Prostate gland (tissue), 2 donors: ENCODE measurements around the gene ADAMTS19.
A peak's percentile ranks its signal among the peaks of the same experiment; 100 is the strongest.

Experiments
- POLR2A ChIP-seq: fragments of 450-650 bp; IDR thresholded peaks from one replicate; pipeline ENCODE4 v1.6.1; 2016; ENCODE audit warnings: antibody characterized with exemption, mild to moderate bottlenecking
- POLR2AphosphoS5 ChIP-seq: sonication (generic); formaldehyde crosslinking; IDR thresholded peaks from one replicate; pipeline ENCODE4 v1.6.1; 2017; ENCODE audit warnings: antibody characterized with exemption
- TF ChIP-seq, protein P1 (sequence below), 4 experiments: fragments of 200-600 bp in 2 of 4; fragments of 450-650 bp in 2 of 4; sonication (generic) in 2 of 4; IDR thresholded peaks; 1 replicate in 3 of 4; 2 replicates in 1 of 4; pipeline ENCODE4 v1.5.1; 2016 to 2019; ENCODE audit warnings: antibody characterized with exemption in 4 of 4, mild to moderate bottlenecking in 2 of 4, moderate library complexity in 2 of 4

DNA sequence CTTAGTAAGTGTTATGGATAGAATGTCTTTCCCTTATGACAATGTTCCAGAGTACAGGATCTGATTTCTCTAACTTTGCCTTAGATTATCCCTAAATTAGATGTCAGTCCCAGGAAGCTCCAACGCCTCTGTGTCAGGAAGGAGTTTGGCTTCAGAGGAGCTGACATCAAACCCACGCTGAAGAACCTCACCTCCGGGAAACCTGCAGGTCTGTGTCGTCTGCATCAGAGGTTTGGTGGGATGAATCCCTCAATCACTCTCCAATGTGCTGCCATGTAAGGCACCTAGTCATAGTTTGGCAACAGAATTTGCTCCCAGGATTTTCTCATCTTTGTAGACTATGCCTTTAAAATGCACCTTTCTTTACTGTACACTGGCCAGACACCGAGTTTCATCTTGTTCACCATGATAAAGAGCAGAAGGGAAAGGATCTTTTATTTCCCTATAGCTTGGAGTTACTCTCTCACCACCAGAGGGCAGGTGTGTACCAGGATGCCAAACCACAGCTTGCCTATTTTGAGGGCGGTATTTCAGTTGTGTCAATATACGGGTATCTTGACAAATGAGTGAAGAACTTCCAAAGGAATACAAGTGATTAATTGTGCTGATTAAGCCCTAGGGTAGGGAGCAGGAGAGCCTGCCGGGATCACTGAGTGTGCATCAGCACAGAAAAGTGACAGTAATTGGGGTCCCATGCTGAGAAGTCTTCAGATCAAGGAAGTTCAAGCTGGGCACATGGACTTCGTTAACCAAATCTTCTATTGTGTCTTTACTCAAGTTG is 311.1 kb downstream of the ADAMTS19 start:
- no peak for TF ChIP-seq POLR2A
- TF ChIP-seq, protein P1, sequence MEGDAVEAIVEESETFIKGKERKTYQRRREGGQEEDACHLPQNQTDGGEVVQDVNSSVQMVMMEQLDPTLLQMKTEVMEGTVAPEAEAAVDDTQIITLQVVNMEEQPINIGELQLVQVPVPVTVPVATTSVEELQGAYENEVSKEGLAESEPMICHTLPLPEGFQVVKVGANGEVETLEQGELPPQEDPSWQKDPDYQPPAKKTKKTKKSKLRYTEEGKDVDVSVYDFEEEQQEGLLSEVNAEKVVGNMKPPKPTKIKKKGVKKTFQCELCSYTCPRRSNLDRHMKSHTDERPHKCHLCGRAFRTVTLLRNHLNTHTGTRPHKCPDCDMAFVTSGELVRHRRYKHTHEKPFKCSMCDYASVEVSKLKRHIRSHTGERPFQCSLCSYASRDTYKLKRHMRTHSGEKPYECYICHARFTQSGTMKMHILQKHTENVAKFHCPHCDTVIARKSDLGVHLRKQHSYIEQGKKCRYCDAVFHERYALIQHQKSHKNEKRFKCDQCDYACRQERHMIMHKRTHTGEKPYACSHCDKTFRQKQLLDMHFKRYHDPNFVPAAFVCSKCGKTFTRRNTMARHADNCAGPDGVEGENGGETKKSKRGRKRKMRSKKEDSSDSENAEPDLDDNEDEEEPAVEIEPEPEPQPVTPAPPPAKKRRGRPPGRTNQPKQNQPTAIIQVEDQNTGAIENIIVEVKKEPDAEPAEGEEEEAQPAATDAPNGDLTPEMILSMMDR (IDR thresholded peaks at IDR 0.05) = peak in 3 of 4 experiments; percentile 60 to 70 (median 69)
- no peak for TF ChIP-seq POLR2AphosphoS5
